NCI-H69 (cell line): Measurements from ENCODE around the gene RBM25.
"Not testable (repeated sequence)": the region's sequence is repeated elsewhere in the genome, so short reads cannot be mapped to it uniquely, and the experiment has no call there.

Experiments used
- DNase-seq: peaks from one replicate; lab custom pipeline; 2025; lab: John Stamatoyannopoulos, UW

RBM25 gene

GRCh38 chr14:73168691-73169090, 110.4 kb downstream of the RBM25 start:
- no peak for DNase-seq

- DNase-seq = not testable (repeated sequence)
Measured at GRCh38 chr14:73169855-73170254, 111.5 kb downstream of the RBM25 start.

GRCh38 chr14:73170686-73171085, 112.4 kb downstream of the RBM25 start:
- DNase-seq = peak; percentile 47

GRCh38 chr14:73172500-73172899, 114.2 kb downstream of the RBM25 start:
- DNase-seq = no peak

- DNase-seq = peak; percentile 62
Measured at GRCh38 chr14:73173092-73173735, 114.9 kb downstream of the RBM25 start.
